Spleen (tissue), 11 donors: ENCODE results near the gene ERC2. TPM values are rescaled to one million over a fixed set of nuclear protein-coding genes. Genes with fewer than 3 reads are reported as not detected.

Source experiments
- DNase-seq: peaks from one replicate; pipeline ENCODE4 v3.0.0-alpha.2; 2020
- H3K27ac ChIP-seq, 8 donors: fragments of 200-600 bp; sonication (generic) in 7 of 8; 1 replicate in 4 of 8; 2 replicates in 4 of 8; pipeline versions ENCODE4 v1.5.0 to v1.8.0; 2016 to 2021; ENCODE audit warnings: inconsistent platforms in 4 of 8, mild to moderate bottlenecking in 4 of 8, moderate library complexity in 1 of 8
- H3K27me3 ChIP-seq, 7 donors: fragments of 200-600 bp; sonication (generic) in 6 of 7; replicated peaks in 1 of 7; 1 replicate in 4 of 7; 2 replicates in 3 of 7; pipeline versions ENCODE4 v1.5.0 to v1.8.0; 2016 to 2021; ENCODE audit warnings: inconsistent platforms in 3 of 7, mild to moderate bottlenecking in 1 of 7
- H3K36me3 ChIP-seq, 6 donors: fragments of 200-600 bp; sonication (generic) in 5 of 6; 1 replicate in 4 of 6; 2 replicates in 2 of 6; pipeline versions ENCODE4 v1.5.0 to v1.8.0; 2016 to 2021; ENCODE audit warnings: inconsistent platforms in 2 of 6
- H3K4me1 ChIP-seq, 6 donors: fragments of 200-600 bp; sonication (generic) in 5 of 6; 1 replicate in 3 of 6; 2 replicates in 3 of 6; pipeline versions ENCODE4 v1.5.0 to v1.8.0; 2016 to 2021; ENCODE audit warnings: inconsistent platforms in 3 of 6
- H3K4me3 ChIP-seq, 8 donors: fragments of 200-600 bp; sonication (generic) in 7 of 8; 1 replicate in 4 of 8; 2 replicates in 4 of 8; pipeline versions ENCODE4 v1.5.0 to v1.8.0; 2016 to 2021; ENCODE audit warnings: inconsistent platforms in 4 of 8, mild to moderate bottlenecking in 4 of 8, moderate library complexity in 2 of 8
- H3K9me3 ChIP-seq, 8 donors: fragments of 200-600 bp; sonication (generic) in 7 of 8; 1 replicate in 4 of 8; 2 replicates in 4 of 8; pipeline versions ENCODE4 v1.5.0 to v1.8.0; 2016 to 2021; ENCODE audit warnings: inconsistent platforms in 4 of 8
- POLR2A ChIP-seq, 3 donors: fragments of 450-650 bp; IDR thresholded peaks; one replicate each; pipeline ENCODE4 v1.5.1; 2017; ENCODE audit warnings: antibody characterized with exemption in 3 of 3, mild to moderate bottlenecking in 1 of 3
- POLR2AphosphoS5 ChIP-seq, 3 donors: sonication (generic); formaldehyde crosslinking; IDR thresholded peaks; one replicate each; pipeline ENCODE4 v1.5.1; 2017; ENCODE audit warnings: antibody characterized with exemption in 3 of 3
- WGBS, 5 donors: extraction: QIAGEN DNeasy Blood & Tissue Kit in 3 of 5; methylation state at CpG; one replicate each; pipeline versions ENCODE4 v1.1.5 to v1.1.7; 2013 to 2018; 5-methylcytosine and 5-hydroxymethylcytosine counted together
- intact Hi-C: fragments of 100-400 bp; cut with DNase I; formaldehyde crosslinking; loops from one replicate; pipeline ENCODE4 v1.15.0; 2023; ENCODE audit warnings: low total_unique reads
- polyA plus RNA-seq, 3 donors: library from polyadenylated mRNA; stranded (reverse); fragments of 200-250 nt; gene quantifications; one replicate each; pipeline ENCODE4 v1.2.1, GENCODE V29; 2013
- total RNA-seq, 7 donors: library from RNA; depleted of rRNA in 3 of 7; stranded (reverse); fragments of >200 nt in 3 of 7; fragmentation: NEBNext Ultra II Directional in 4 of 7; extraction: Animal tissue kit (Norgen Biotek cat#: 25700) in 4 of 7; gene quantifications; one replicate each; pipeline versions ENCODE4 v1.1.0 to v1.2.1, GENCODE V29; 2016 to 2021
- TF ChIP-seq, protein P1 (sequence below), 11 experiments: fragments of 200-600 bp in 7 of 11; fragments of 450-650 bp in 4 of 11; sonication (generic) in 4 of 11; IDR thresholded peaks in 8 of 11; conservative IDR thresholded peaks in 3 of 11; 1 replicate in 7 of 11; 2 replicates in 4 of 11; pipeline versions ENCODE4 v1.4.0 to v1.8.0; 2016 to 2021; ENCODE audit warnings: antibody characterized with exemption in 11 of 11, inconsistent platforms in 4 of 11, mild to moderate bottlenecking in 1 of 11
- donor health status: healthy with polysubstance abuse.
- donor health status: DM: no; HTN: no; CAD: no; lungs with moderate emphysema.
- donor health status: DM: no; HTN: no; CAD: no.
- donor health status: Bipolar disorder and iron deficiency.
- donor health status: healthy.
- donor health status: DM: no; HTN: no; CAD: no.
- donor health status: DM: yes; HTN: yes; CAD: no.

ERC2 gene
- total and polyA plus RNA-seq, 10 donors: 0.04 to 4.9 (median 0.39) TPM

DNA sequence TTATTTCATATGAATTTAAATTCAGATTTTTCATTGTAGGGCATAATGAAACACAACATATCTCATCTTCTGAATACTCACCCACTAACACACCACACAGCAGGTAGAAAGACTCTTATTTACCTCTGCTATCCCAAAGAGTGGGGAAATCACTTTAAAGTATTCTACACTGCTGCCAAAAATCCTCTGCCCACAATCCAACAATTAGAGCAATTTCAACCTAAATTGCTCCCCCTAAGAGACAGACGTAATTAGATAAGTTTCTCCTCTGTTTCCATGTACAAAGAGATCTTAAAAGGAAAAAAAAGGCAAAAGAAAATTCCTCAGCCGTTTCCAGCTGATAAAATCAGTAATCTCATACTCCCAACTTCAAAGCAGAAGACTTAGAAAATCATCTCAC, 331.8 kb downstream of the ERC2 start:
- WGBS, 5 donors: 39 to 70% (median 56%) methylated on average over 2 of the region's 2 CpGs
- intact Hi-C loops: no loop called here
- Histone ChIP-seq H3K4me3 (no peak overlapping the region), H3K36me3 (no peaks in the 10 kb centered on the region), H3K4me1 (no peaks in the 10 kb centered on the region), H3K27me3 (no peaks in the 10 kb centered on the region), H3K27ac (no peak overlapping the region), H3K9me3 (no peaks in the 10 kb centered on the region)
- no peak for TF ChIP-seq POLR2AphosphoS5 (IDR thresholded peaks at IDR 0.05)
- TF ChIP-seq POLR2A (IDR thresholded peaks at IDR 0.05): no peak
- TF ChIP-seq, protein P1, sequence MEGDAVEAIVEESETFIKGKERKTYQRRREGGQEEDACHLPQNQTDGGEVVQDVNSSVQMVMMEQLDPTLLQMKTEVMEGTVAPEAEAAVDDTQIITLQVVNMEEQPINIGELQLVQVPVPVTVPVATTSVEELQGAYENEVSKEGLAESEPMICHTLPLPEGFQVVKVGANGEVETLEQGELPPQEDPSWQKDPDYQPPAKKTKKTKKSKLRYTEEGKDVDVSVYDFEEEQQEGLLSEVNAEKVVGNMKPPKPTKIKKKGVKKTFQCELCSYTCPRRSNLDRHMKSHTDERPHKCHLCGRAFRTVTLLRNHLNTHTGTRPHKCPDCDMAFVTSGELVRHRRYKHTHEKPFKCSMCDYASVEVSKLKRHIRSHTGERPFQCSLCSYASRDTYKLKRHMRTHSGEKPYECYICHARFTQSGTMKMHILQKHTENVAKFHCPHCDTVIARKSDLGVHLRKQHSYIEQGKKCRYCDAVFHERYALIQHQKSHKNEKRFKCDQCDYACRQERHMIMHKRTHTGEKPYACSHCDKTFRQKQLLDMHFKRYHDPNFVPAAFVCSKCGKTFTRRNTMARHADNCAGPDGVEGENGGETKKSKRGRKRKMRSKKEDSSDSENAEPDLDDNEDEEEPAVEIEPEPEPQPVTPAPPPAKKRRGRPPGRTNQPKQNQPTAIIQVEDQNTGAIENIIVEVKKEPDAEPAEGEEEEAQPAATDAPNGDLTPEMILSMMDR (IDR thresholded peaks at IDR 0.05 in 8 of 11, conservative IDR thresholded peaks at IDR 0.05 in 3 of 11): no peak
- DNase-seq: no peak

DNA sequence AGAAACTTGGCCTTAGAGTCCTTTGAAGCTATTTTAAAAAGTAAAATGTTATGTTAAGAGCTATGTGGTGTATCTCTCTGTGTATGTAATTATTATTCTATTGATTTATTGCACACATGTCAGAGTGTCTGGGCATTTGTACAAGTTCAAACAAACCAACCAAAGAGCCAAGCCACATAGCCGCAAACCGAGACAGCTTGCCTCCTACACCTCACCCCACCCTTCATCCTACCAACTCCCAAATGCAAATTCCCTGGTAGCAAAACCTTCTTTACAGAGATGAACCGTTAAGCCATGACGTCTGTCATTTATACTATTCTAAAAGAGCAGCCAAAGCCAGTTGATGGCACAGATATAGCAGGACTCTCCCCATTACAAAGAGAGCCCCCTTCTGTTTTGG, 332.3 kb downstream of the ERC2 start:
- no peaks in the 10 kb centered on the region for H3K4me1 ChIP-seq
- no peak for DNase-seq
- no peaks in the 10 kb centered on the region for H3K9me3 ChIP-seq
- intact Hi-C loops: no loop called here
- no peak overlapping the region for H3K27ac ChIP-seq
- H3K4me3 ChIP-seq: no peak overlapping the region
- TF ChIP-seq POLR2A (IDR thresholded peaks at IDR 0.05): no peak
- no peak for TF ChIP-seq POLR2AphosphoS5 (IDR thresholded peaks at IDR 0.05)
- TF ChIP-seq, protein P1 (IDR thresholded peaks at IDR 0.05 in 8 of 11, conservative IDR thresholded peaks at IDR 0.05 in 3 of 11): no peak
- no peaks in the 10 kb centered on the region for H3K27me3 ChIP-seq
- 57 to 92% (median 86%) methylated on average over 4 of the region's 4 CpGs for WGBS, 5 donors
- H3K36me3 ChIP-seq: no peaks in the 10 kb centered on the region

DNA sequence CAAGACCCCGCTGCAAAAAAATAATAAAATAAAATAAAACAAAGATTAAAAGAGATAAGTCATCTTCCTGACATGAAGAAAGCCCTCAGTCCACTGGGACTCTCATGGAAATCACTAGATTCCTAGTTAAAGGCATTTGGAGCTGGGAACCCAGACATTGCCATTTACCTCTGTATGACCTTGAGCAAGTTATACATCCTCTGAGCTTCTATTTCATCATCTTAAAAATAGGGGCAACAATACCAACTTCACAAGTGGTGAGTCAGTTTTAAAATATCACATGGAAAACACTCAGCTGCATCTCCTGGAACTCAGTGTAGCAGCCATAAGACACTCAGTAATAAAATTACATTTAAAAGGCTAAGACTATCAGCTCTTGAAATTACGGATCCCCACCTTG, 334.8 kb downstream of the ERC2 start:
- WGBS, 5 donors: 86 to 97% (median 91%) methylated on average over 2 of the region's 2 CpGs
- Histone ChIP-seq H3K9me3 (no peaks in the 10 kb centered on the region), H3K27ac (no peak overlapping the region), H3K27me3 (no peaks in the 10 kb centered on the region), H3K4me3 (no peak overlapping the region), H3K4me1 (no peaks in the 10 kb centered on the region), H3K36me3 (no peaks in the 10 kb centered on the region)
- no peak for DNase-seq
- intact Hi-C loops: no loop called here
- TF ChIP-seq, protein P1 (IDR thresholded peaks at IDR 0.05 in 8 of 11, conservative IDR thresholded peaks at IDR 0.05 in 3 of 11): no peak
- TF ChIP-seq POLR2A (IDR thresholded peaks at IDR 0.05): no peak
- no peak for TF ChIP-seq POLR2AphosphoS5 (IDR thresholded peaks at IDR 0.05)

DNA sequence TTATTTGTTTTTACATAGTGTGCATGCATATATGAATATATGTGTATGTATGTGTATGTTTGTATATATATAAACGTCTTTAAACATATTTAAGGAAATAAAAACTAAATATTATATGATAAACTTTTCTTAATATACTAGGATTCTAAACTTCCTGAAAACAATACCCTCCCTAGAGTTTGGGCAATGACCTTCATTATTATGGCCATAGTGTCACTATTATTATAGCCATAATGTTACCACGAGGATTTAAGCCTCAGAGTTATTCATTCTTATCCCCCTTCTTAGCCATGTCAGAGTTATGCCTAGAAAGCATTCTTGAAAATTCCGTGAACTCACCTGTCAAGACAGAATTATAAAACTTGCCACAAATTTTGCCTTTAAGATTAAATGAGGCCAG, 335.5 kb downstream of the ERC2 start:
- no peak overlapping the region for H3K4me3 ChIP-seq
- no peaks in the 10 kb centered on the region for H3K9me3 ChIP-seq
- no peak for TF ChIP-seq POLR2AphosphoS5 (IDR thresholded peaks at IDR 0.05)
- no peak for TF ChIP-seq POLR2A (IDR thresholded peaks at IDR 0.05)
- TF ChIP-seq, protein P1 (IDR thresholded peaks at IDR 0.05 in 8 of 11, conservative IDR thresholded peaks at IDR 0.05 in 3 of 11): no peak
- no peak overlapping the region for H3K27ac ChIP-seq
- no peaks in the 10 kb centered on the region for H3K36me3 ChIP-seq
- no peaks in the 10 kb centered on the region for H3K27me3 ChIP-seq
- H3K4me1 ChIP-seq: no peaks in the 10 kb centered on the region
- DNase-seq: no peak
- WGBS, 5 donors: 74 to 86% (median 78%) methylated on average over 3 of the region's 3 CpGs
- intact Hi-C loops: no loop called here
